Osteoblast (primary cell): ENCODE data around the gene CCDC174. TPM values are rescaled to one million over a fixed set of nuclear protein-coding genes. Genes with fewer than 3 reads are reported as not detected.
A peak's percentile ranks its signal among the peaks of the same experiment; 100 is the strongest.
"Not testable (repeated sequence)": the region's sequence is repeated elsewhere in the genome, so short reads cannot be mapped to it uniquely, and the experiment has no call there.

Experiments
- DNase-seq: peaks from one replicate; pipeline ENCODE4 v3.0.0; 2011; ENCODE audit warnings: low spot score, mixed read lengths; ENCODE audit not compliant: insufficient read length; ENCODE audit errors: missing footprints
- H2AFZ ChIP-seq: 2 replicates; pipeline ENCODE4 v1.6.0; 2011; ENCODE audit warnings: mild to moderate bottlenecking, low read length
- H3K27ac ChIP-seq: 2 replicates; pipeline ENCODE4 v1.5.1; 2011; ENCODE audit warnings: mild to moderate bottlenecking, low read depth, low read length, moderate library complexity
- H3K27me3 ChIP-seq: 2 replicates; pipeline ENCODE4 v1.6.0; 2012; ENCODE audit warnings: mild to moderate bottlenecking, control low read depth, inconsistent platforms, low read length, moderate library complexity; ENCODE audit not compliant: insufficient read depth
- H3K36me3 ChIP-seq: 2 replicates; pipeline ENCODE4 v1.5.1; 2011; ENCODE audit warnings: mild to moderate bottlenecking, low read length, control low read depth, moderate library complexity; ENCODE audit not compliant: insufficient read depth
- H3K4me1 ChIP-seq: 2 replicates; pipeline ENCODE4 v1.5.1; 2011; ENCODE audit warnings: mild to moderate bottlenecking, low read length, control low read depth, moderate library complexity; ENCODE audit not compliant: insufficient read depth
- H3K4me2 ChIP-seq: 2 replicates; pipeline ENCODE4 v1.6.0; 2011; ENCODE audit warnings: mild to moderate bottlenecking, low read length; ENCODE audit not compliant: insufficient read depth
- H3K4me3 ChIP-seq: fragments of 200-600 bp; sonication (generic); 3 replicates; pipeline ENCODE4 v1.5.1; 2012; ENCODE audit warnings: mild to moderate bottlenecking, low read length, inconsistent platforms; ENCODE audit not compliant: insufficient read depth
- H3K79me2 ChIP-seq: 2 replicates; pipeline ENCODE4 v1.6.0; 2012; ENCODE audit warnings: mild to moderate bottlenecking, low read length, control low read depth, inconsistent platforms; ENCODE audit not compliant: insufficient read depth
- H3K9me3 ChIP-seq: 2 replicates; pipeline ENCODE4 v1.5.1; 2011; ENCODE audit warnings: low read depth, low read length, control low read depth
- H4K20me1 ChIP-seq: 2 replicates; pipeline ENCODE4 v1.6.0; 2012; ENCODE audit warnings: mild to moderate bottlenecking, low read length, control low read depth; ENCODE audit not compliant: insufficient read depth
- CTCF ChIP-seq: IDR thresholded peaks from 2 replicates; pipeline ENCODE4 v1.5.1; 2011; ENCODE audit warnings: mild to moderate bottlenecking, low read depth, low read length, moderate library complexity; ENCODE audit errors: extremely low read depth
- total RNA-seq: library from RNA; depleted of rRNA; stranded (reverse); fragments of >200 nt; gene quantifications from 2 replicates; pipeline ENCODE4 v1.2.3, GENCODE V29; 2012

The CCDC174 gene
- total RNA-seq, 1 donor = 14.5 TPM

- peaks cover 5% of the 10 kb centered on the region for H3K4me1 ChIP-seq
- H3K79me2 ChIP-seq = peaks cover 22% of the 10 kb centered on the region
- no peaks in the 10 kb centered on the region for H3K27me3 ChIP-seq
- peaks cover 9% of the 10 kb centered on the region for H3K36me3 ChIP-seq
- H2AFZ ChIP-seq = no peak overlapping the region
- no peak overlapping the region for H3K4me2 ChIP-seq
- H3K4me3 ChIP-seq = no peak overlapping the region
- no peaks in the 10 kb centered on the region for H4K20me1 ChIP-seq
- H3K9me3 ChIP-seq = no peaks in the 10 kb centered on the region
- DNase-seq = no peak
- TF ChIP-seq CTCF = no peak
- no peak overlapping the region for H3K27ac ChIP-seq
Observed at GRCh38 chr3:14650193-14650592, 1.4 kb upstream of the CCDC174 start.

GRCh38 chr3:14652360-14652907 lies 872 bp downstream of the CCDC174 start:
- H3K4me1 ChIP-seq = not testable (repeated sequence)
- Histone ChIP-seq H3K36me3 (peaks cover 28% of the 10 kb centered on the region), H2AFZ (peak overlapping the region; percentile 98)

GRCh38 chr3:14657579-14657978 lies 6.0 kb downstream of the CCDC174 start:
- H3K79me2 ChIP-seq = peaks cover 11% of the 10 kb centered on the region
- TF ChIP-seq CTCF = no peak
- H3K4me2 ChIP-seq = no peak overlapping the region
- H3K4me3 ChIP-seq = no peak overlapping the region
- H3K27me3 ChIP-seq = no peaks in the 10 kb centered on the region
- H4K20me1 ChIP-seq = peaks cover 3% of the 10 kb centered on the region
- H3K9me3 ChIP-seq = no peaks in the 10 kb centered on the region
- no peak for DNase-seq
- no peak overlapping the region for H3K27ac ChIP-seq
- H3K36me3 ChIP-seq = peaks cover 70% of the 10 kb centered on the region
- H2AFZ ChIP-seq = no peak overlapping the region
- peaks cover 5% of the 10 kb centered on the region for H3K4me1 ChIP-seq

More at GRCh38 chr3:14652360-14652907, 872 bp downstream of the CCDC174 start:
- Histone ChIP-seq H3K4me2 (peak overlapping the region; percentile 98), H3K79me2 (peaks cover 22% of the 10 kb centered on the region), H3K27ac (peak overlapping the region; percentile 95), H3K4me3 (peak overlapping the region; percentile 90)
- not testable (repeated sequence) for H3K27me3 ChIP-seq, H3K9me3 ChIP-seq, H4K20me1 ChIP-seq, DNase-seq

GRCh38 chr3:14658978-14659377 lies 7.4 kb downstream of the CCDC174 start:
- H3K4me2 ChIP-seq = no peak overlapping the region
- H3K36me3 ChIP-seq = peaks cover 84% of the 10 kb centered on the region
- no peaks in the 10 kb centered on the region for H3K27me3 ChIP-seq

More at GRCh38 chr3:14658978-14659377, 7.4 kb downstream of the CCDC174 start:
- peaks cover 3% of the 10 kb centered on the region for H4K20me1 ChIP-seq
- DNase-seq = no peak
- no peak overlapping the region for H2AFZ ChIP-seq
- TF ChIP-seq CTCF = no peak
- H3K4me3 ChIP-seq = no peak overlapping the region
- H3K79me2 ChIP-seq = peaks cover under 1% of the 10 kb centered on the region
- H3K27ac ChIP-seq = no peak overlapping the region
- H3K9me3 ChIP-seq = no peaks in the 10 kb centered on the region
- no peaks in the 10 kb centered on the region for H3K4me1 ChIP-seq
